HEK293 (cell line): ENCODE data around the gene ITGA8.

Experiments used
- CTCF ChIA-PET: fragments of 350-600 bp; formaldehyde crosslinking; extraction: SDS; loops from one replicate; lab custom pipeline; 2021; ENCODE audit warnings: antibody characterized with exemption; lab: Yijun Ruan, JAX
- POLR2A ChIA-PET: fragments of 300-600 bp; formaldehyde crosslinking; extraction: SDS; loops from one replicate; lab custom pipeline; 2020; ENCODE audit warnings: antibody characterized with exemption, inconsistent platforms; lab: Yijun Ruan, JAX
- H3K27ac ChIP-seq: fragments of 200-500 bp; sonication (Bioruptor generic); 2 replicates; pipeline ENCODE4 v1.5.1; 2014; ENCODE audit warnings: low read depth, low read length, control low read depth, inconsistent platforms; ENCODE audit errors: extremely low read depth
- H3K36me3 ChIP-seq, 2 experiments: fragments of 200-500 bp in 1 of 2; sonication (Bioruptor generic) in 1 of 2; 1 replicate in 1 of 2; 2 replicates in 1 of 2; pipeline ENCODE4 v1.5.1; 2014 to 2017; ENCODE audit warnings: inconsistent platforms in 2 of 2, low read length in 2 of 2; ENCODE audit not compliant: control insufficient read depth in 2 of 2, insufficient read depth in 1 of 2
- H3K4me1 ChIP-seq: fragments of 200-500 bp; sonication (Bioruptor generic); 2 replicates; pipeline ENCODE4 v1.5.1; 2014; ENCODE audit warnings: mild to moderate bottlenecking, low read length, inconsistent platforms; ENCODE audit not compliant: control insufficient read depth, insufficient read depth
- H3K4me3 ChIP-seq: 2 replicates; pipeline ENCODE4 v1.5.1; 2011; ENCODE audit warnings: low read depth, mild to moderate bottlenecking, control low read depth, low read length, moderate library complexity
- H3K9me3 ChIP-seq: fragments of 200-500 bp; sonication (Bioruptor generic); 2 replicates; pipeline ENCODE4 v1.5.1; 2014; ENCODE audit warnings: low read depth, low read length, inconsistent platforms; ENCODE audit not compliant: control insufficient read depth, insufficient read depth
- FEZF1 ChIP-seq: fragments of 450-650 bp; formaldehyde crosslinking; IDR thresholded peaks from 2 replicates; pipeline ENCODE4 v1.5.1; 2016; ENCODE audit warnings: missing biosample characterization, missing genetic modification characterization
- GFI1B ChIP-seq: fragments of 450-650 bp; formaldehyde crosslinking; IDR thresholded peaks from 2 replicates; pipeline ENCODE4 v1.5.1; 2016; ENCODE audit warnings: missing biosample characterization, missing genetic modification characterization
- REPIN1 ChIP-seq: fragments of 450-650 bp; formaldehyde crosslinking; IDR thresholded peaks from 2 replicates; pipeline ENCODE4 v1.5.1; 2017; ENCODE audit warnings: missing biosample characterization, missing genetic modification characterization, low read depth
- SCRT1 ChIP-seq: fragments of 450-650 bp; formaldehyde crosslinking; IDR thresholded peaks from 2 replicates; pipeline ENCODE4 v1.5.1; 2016; ENCODE audit warnings: missing biosample characterization, missing genetic modification characterization, borderline replicate concordance
- SP2 ChIP-seq: fragments of 450-650 bp; formaldehyde crosslinking; IDR thresholded peaks from 2 replicates; pipeline ENCODE4 v1.5.1; 2016; ENCODE audit warnings: missing biosample characterization, missing genetic modification characterization
- ZBTB1 ChIP-seq: fragments of 450-650 bp; formaldehyde crosslinking; IDR thresholded peaks from 2 replicates; pipeline ENCODE4 v1.5.1; 2016; ENCODE audit warnings: missing biosample characterization, missing genetic modification characterization
- ZBTB20 ChIP-seq: fragments of 450-650 bp; formaldehyde crosslinking; IDR thresholded peaks from 2 replicates; pipeline ENCODE4 v1.5.1; 2016; ENCODE audit warnings: missing biosample characterization, missing genetic modification characterization
- ZFP3 ChIP-seq: fragments of 450-650 bp; formaldehyde crosslinking; IDR thresholded peaks from 2 replicates; pipeline ENCODE4 v1.5.1; 2016; ENCODE audit warnings: low read depth, missing biosample characterization, missing genetic modification characterization
- ZNF112 ChIP-seq: fragments of 450-650 bp; formaldehyde crosslinking; IDR thresholded peaks from 2 replicates; pipeline ENCODE4 v1.5.0; 2017; ENCODE audit warnings: missing biosample characterization, missing genetic modification characterization
- ZNF121 ChIP-seq: fragments of 450-650 bp; formaldehyde crosslinking; IDR thresholded peaks from 2 replicates; pipeline ENCODE4 v1.5.1; 2016; ENCODE audit warnings: missing biosample characterization, missing genetic modification characterization
- ZNF155 ChIP-seq: fragments of 450-650 bp; formaldehyde crosslinking; IDR thresholded peaks from 2 replicates; pipeline ENCODE4 v1.5.1; 2016; ENCODE audit warnings: missing biosample characterization, missing genetic modification characterization
- ZNF16 ChIP-seq: fragments of 450-650 bp; formaldehyde crosslinking; IDR thresholded peaks from 2 replicates; pipeline ENCODE4 v1.5.1; 2016; ENCODE audit warnings: low read depth, missing biosample characterization, missing genetic modification characterization
- ZNF174 ChIP-seq: fragments of 450-650 bp; formaldehyde crosslinking; IDR thresholded peaks from 2 replicates; pipeline ENCODE4 v1.5.0; 2017; ENCODE audit warnings: missing biosample characterization, mild to moderate bottlenecking, missing genetic modification characterization
- ZNF175 ChIP-seq: fragments of 450-650 bp; formaldehyde crosslinking; IDR thresholded peaks from 2 replicates; pipeline ENCODE4 v1.5.1; 2016; ENCODE audit warnings: missing biosample characterization, missing genetic modification characterization
- ZNF501 ChIP-seq: fragments of 450-650 bp; formaldehyde crosslinking; IDR thresholded peaks from 2 replicates; pipeline ENCODE4 v1.5.1; 2016; ENCODE audit warnings: missing biosample characterization, missing genetic modification characterization
- ZSCAN16 ChIP-seq: fragments of 450-650 bp; formaldehyde crosslinking; IDR thresholded peaks from 2 replicates; pipeline ENCODE4 v1.5.1; 2016; ENCODE audit warnings: missing biosample characterization, missing genetic modification characterization
- TF ChIP-seq, protein P1 (sequence below): fragments of 450-650 bp; formaldehyde crosslinking; IDR thresholded peaks from 2 replicates; pipeline ENCODE4 v1.5.1; 2016; ENCODE audit warnings: missing biosample characterization, missing genetic modification characterization
- TF ChIP-seq, protein P2 (sequence below): fragments of 450-650 bp; formaldehyde crosslinking; IDR thresholded peaks from 2 replicates; pipeline ENCODE4 v1.5.1; 2016; ENCODE audit warnings: missing biosample characterization, missing genetic modification characterization
- TF ChIP-seq, protein P3 (sequence below): fragments of 450-650 bp; formaldehyde crosslinking; IDR thresholded peaks from 2 replicates; pipeline ENCODE4 v1.5.1; 2016; ENCODE audit warnings: missing biosample characterization, missing genetic modification characterization, borderline replicate concordance
- TF ChIP-seq, protein P4 (sequence below): fragments of 450-650 bp; formaldehyde crosslinking; IDR thresholded peaks from 2 replicates; pipeline ENCODE4 v1.5.1; 2016; ENCODE audit warnings: missing biosample characterization, missing genetic modification characterization
- TF ChIP-seq, protein P5 (sequence below): fragments of 450-650 bp; formaldehyde crosslinking; IDR thresholded peaks from 2 replicates; pipeline ENCODE4 v1.5.1; 2016; ENCODE audit warnings: missing biosample characterization, missing genetic modification characterization

The ITGA8 gene

DNA sequence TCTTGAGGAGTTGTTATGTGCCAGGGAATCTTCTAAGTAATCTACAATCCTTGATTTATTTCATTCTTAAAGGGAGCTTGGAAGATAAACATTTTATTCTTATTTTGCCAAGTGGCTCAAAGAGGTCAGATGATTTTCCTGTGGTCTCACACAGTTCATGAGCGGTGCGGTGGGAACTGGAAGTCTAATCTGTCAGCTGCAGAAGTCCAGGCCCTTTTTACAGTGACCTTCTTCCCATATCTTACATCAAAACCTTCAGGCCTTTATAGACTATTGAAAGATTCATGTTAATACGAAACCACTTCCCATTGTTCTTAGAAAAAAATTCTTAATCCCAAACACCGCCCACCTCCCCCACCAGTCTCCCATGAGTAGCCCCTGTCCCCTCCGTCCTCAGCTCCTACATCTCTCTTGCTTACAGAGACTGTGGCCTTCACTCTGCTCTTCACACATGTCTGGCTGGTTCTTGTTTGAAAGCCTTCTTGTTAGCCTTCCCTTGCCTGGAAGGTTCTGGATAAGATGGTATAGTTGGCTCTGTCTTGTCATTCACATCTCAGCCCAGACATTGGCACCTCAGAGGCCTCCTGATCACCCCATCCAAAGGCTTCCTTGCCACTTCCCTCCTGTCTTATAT is 61.5 kb downstream of the ITGA8 start:
- no peaks in the 10 kb centered on the region for H3K36me3 ChIP-seq
- ChIA-PET CTCF (interaction anchor here (0.6 kb wide), 1 partner anchor 35 kb away, joined by 3 read pairs; no protein-coding TSS in a partner anchor), POLR2A (no interaction called here)
- H3K9me3 ChIP-seq = no peaks in the 10 kb centered on the region
- no peak overlapping the region for H3K27ac ChIP-seq
- no peak overlapping the region for H3K4me3 ChIP-seq
- H3K4me1 ChIP-seq = no peaks in the 10 kb centered on the region
- TF ChIP-seq SP2 (tag by site-specific recombination) = no peak

DNA sequence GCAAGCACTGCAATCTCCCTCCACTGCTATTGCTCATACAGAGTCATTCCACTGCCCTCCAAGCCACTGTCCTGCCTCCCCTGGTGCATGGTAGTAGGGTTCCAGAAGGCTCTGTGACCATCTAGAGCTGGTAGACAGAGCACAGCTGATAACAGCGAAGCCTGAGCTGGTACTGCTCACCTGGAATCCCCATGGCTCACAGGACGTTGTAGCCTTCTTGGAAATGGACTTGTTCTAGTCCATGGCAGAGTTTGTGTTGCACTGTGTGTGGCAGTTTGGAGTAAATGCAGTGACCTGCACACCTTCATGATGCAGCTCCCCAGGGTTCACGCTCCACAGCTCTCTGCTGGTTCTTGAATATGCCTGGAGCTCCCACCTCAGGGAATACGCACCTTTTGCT is 67.0 kb downstream of the ITGA8 start:
- no peak for TF ChIP-seq SCRT1 (tag by site-specific recombination)
- no peak for TF ChIP-seq ZNF174 (tag by site-specific recombination)
- Histone ChIP-seq H3K9me3 (no peaks in the 10 kb centered on the region), H3K27ac (no peak overlapping the region), H3K4me1 (no peaks in the 10 kb centered on the region), H3K4me3 (no peak overlapping the region), H3K36me3 (no peaks in the 10 kb centered on the region)
- ChIA-PET POLR2A (interaction anchor here (0.6 kb wide), 2 partner anchors 10 to 30 kb away, joined by 3 to 4 read pairs; no protein-coding TSS in a partner anchor), CTCF (interaction anchor here (0.6 to 0.7 kb wide), 2 partner anchors 224 to 511 kb away, joined by 3 read pairs; no protein-coding TSS in a partner anchor)

DNA sequence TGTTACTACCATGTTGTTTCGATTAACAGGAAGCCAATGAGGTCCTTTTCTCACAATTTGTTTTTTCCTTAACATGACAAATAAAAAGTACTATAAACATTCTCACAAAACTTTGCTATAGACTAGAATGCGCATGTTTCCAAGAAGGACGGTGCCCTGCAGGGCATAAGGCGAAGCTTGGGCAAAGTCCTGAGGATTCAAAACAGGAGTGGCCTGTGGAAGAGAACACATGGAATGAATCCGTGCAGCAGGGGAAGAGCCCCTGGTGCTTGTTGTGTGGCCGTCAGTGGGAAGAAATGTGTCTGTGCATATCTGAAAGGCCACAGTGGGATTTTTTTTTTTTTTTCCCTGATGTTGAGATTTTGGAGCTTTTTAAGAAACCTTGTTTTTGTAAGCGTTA is 67.6 kb downstream of the ITGA8 start:
- Histone ChIP-seq H3K4me1 (no peaks in the 10 kb centered on the region), H3K9me3 (no peaks in the 10 kb centered on the region), H3K27ac (no peak overlapping the region), H3K4me3 (no peak overlapping the region), H3K36me3 (no peaks in the 10 kb centered on the region)
- ChIA-PET CTCF (interaction anchor here (0.7 kb wide), 1 partner anchor 224 kb away, joined by 3 read pairs; no protein-coding TSS in a partner anchor), POLR2A (interaction anchor here (0.6 kb wide), 3 partner anchors 9 to 264 kb away, joined by 3 to 4 read pairs (median 3); no protein-coding TSS in a partner anchor)
- TF ChIP-seq FEZF1 (tag by site-specific recombination) (no peak), ZFP3 (tag by site-specific recombination) (no peak), ZSCAN16 (tag by site-specific recombination) (no peak), GFI1B (tag by site-specific recombination) (no peak), ZNF501 (no peak), ZNF112 (tag by site-specific recombination) (no peak), REPIN1 (tag by site-specific recombination) (no peak), ZBTB1 (tag by site-specific recombination) (no peak), ZNF175 (no peak), ZNF155 (no peak), ZNF121 (no peak), ZBTB20 (tag by site-specific recombination) (no peak), ZNF16 (tag by site-specific recombination) (no peak)
- TF ChIP-seq, protein P1, sequence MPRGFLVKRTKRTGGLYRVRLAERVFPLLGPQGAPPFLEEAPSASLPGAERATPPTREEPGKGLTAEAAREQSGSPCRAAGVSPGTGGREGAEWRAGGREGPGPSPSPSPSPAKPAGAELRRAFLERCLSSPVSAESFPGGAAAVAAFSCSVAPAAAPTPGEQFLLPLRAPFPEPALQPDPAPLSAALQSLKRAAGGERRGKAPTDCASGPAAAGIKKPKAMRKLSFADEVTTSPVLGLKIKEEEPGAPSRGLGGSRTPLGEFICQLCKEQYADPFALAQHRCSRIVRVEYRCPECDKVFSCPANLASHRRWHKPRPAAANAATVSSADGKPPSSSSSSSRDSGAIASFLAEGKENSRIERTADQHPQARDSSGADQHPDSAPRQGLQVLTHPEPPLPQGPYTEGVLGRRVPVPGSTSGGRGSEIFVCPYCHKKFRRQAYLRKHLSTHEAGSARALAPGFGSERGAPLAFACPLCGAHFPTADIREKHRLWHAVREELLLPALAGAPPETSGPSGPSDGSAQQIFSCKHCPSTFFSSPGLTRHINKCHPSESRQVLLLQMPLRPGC = no peak
- TF ChIP-seq, protein P2, sequence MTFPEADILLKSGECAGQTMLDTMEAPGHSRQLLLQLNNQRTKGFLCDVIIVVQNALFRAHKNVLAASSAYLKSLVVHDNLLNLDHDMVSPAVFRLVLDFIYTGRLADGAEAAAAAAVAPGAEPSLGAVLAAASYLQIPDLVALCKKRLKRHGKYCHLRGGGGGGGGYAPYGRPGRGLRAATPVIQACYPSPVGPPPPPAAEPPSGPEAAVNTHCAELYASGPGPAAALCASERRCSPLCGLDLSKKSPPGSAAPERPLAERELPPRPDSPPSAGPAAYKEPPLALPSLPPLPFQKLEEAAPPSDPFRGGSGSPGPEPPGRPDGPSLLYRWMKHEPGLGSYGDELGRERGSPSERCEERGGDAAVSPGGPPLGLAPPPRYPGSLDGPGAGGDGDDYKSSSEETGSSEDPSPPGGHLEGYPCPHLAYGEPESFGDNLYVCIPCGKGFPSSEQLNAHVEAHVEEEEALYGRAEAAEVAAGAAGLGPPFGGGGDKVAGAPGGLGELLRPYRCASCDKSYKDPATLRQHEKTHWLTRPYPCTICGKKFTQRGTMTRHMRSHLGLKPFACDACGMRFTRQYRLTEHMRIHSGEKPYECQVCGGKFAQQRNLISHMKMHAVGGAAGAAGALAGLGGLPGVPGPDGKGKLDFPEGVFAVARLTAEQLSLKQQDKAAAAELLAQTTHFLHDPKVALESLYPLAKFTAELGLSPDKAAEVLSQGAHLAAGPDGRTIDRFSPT (tag by site-specific recombination) = no peak
- TF ChIP-seq, protein P3, sequence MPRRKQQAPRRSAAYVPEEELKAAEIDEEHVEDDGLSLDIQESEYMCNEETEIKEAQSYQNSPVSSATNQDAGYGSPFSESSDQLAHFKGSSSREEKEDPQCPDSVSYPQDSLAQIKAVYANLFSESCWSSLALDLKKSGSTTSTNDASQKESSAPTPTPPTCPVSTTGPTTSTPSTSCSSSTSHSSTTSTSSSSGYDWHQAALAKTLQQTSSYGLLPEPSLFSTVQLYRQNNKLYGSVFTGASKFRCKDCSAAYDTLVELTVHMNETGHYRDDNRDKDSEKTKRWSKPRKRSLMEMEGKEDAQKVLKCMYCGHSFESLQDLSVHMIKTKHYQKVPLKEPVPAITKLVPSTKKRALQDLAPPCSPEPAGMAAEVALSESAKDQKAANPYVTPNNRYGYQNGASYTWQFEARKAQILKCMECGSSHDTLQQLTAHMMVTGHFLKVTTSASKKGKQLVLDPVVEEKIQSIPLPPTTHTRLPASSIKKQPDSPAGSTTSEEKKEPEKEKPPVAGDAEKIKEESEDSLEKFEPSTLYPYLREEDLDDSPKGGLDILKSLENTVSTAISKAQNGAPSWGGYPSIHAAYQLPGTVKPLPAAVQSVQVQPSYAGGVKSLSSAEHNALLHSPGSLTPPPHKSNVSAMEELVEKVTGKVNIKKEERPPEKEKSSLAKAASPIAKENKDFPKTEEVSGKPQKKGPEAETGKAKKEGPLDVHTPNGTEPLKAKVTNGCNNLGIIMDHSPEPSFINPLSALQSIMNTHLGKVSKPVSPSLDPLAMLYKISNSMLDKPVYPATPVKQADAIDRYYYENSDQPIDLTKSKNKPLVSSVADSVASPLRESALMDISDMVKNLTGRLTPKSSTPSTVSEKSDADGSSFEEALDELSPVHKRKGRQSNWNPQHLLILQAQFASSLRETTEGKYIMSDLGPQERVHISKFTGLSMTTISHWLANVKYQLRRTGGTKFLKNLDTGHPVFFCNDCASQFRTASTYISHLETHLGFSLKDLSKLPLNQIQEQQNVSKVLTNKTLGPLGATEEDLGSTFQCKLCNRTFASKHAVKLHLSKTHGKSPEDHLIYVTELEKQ = no peak
- TF ChIP-seq, protein P4, sequence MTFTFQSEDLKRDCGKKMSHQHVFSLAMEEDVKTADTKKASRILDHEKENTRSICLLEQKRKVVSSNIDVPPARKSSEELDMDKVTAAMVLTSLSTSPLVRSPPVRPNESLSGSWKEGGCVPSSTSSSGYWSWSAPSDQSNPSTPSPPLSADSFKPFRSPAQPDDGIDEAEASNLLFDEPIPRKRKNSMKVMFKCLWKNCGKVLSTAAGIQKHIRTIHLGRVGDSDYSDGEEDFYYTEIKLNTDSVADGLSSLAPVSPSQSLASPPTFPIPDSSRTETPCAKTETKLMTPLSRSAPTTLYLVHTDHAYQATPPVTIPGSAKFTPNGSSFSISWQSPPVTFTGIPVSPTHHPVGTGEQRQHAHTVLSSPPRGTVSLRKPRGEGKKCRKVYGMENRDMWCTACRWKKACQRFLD (tag by site-specific recombination) = no peak
- TF ChIP-seq, protein P5, sequence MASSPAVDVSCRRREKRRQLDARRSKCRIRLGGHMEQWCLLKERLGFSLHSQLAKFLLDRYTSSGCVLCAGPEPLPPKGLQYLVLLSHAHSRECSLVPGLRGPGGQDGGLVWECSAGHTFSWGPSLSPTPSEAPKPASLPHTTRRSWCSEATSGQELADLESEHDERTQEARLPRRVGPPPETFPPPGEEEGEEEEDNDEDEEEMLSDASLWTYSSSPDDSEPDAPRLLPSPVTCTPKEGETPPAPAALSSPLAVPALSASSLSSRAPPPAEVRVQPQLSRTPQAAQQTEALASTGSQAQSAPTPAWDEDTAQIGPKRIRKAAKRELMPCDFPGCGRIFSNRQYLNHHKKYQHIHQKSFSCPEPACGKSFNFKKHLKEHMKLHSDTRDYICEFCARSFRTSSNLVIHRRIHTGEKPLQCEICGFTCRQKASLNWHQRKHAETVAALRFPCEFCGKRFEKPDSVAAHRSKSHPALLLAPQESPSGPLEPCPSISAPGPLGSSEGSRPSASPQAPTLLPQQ (tag by site-specific recombination) = no peak
